ENCODE results near the gene SHKBP1. TPM values are rescaled to one million over a fixed set of nuclear protein-coding genes. Genes with fewer than 3 reads are reported as not detected.

The SHKBP1 gene
- polyA plus RNA-seq, 4 donors: 27.0 to 70.3 (median 60.4) TPM

DNA sequence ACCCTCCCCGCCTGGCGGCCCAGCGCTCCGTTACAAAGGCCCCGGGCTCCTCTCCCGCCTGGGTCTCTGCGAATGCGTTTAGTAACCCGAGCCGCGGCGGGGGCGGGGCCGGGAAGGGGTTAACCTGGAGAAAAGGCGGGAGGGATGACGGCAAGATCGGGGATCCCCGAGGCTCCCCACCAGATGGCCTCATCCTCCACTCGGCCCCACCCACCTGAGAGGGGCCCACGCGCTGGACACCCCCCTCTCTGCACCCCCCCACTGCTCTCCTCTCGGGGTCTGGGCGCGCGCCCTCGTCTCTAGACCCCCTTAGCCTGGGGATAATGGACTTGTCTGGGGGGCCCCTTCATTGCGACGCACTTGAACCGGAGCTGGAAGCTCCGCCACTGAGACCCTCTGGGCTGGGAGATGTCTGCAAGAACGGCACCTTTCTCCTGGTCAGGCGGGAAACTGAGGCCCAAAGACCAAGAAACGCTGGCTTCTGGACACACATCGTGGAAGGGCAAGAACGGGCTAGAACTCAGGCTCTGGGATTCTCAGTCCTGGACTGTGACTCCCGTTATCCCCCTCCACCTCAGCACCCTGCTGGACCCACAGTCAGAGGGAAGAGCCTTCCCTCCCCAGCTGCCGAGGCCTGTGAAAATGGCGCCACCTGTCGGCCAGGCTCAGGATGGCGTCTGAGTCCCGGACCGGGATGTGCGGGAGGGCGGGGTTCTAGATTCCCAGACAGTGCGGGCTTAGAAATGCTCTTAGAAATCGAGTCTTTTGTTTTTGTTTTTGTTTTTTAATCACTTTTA is 21.6 kb downstream of the SHKBP1 start:
- H3K4me3 ChIP-seq (ENCODE audit: low read depth in 1 of 3, low read length in 3 of 3): peak overlapping the region in 1 of 3 donors; percentile 50

DNA sequence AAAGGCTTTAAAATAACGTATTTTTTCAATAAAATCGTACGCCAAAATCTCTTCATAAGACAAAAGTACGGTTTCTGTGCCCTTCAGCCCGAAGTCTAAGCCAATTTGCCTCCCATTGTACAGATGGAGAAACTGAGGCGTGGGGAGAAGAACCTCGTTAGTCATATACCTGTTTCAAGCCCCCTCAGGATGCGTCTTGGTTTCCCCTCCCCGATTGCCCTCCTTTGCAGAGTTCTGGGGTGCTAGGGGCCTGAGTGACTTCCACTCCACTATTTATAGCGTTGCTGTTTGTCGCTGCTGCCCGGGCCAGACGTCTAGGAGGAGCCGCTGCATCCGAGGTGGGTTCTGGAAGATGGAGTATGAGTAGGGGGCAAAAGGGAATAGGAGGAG is 22.2 kb downstream of the SHKBP1 start:
- H3K9me3 ChIP-seq (ENCODE audit: control insufficient read depth in 2 of 2, insufficient read depth in 1 of 2, low read depth in 1 of 2, low read length in 1 of 2): no peaks in the 10 kb centered on the region
- H3K27ac ChIP-seq (ENCODE audit: low read depth in 1 of 3, low read length in 2 of 3): no peak overlapping the region
- WGBS, 3 donors: 11 to 13% (median 12%) methylated on average over 15 of the region's 15 CpGs
- H3K4me1 ChIP-seq (ENCODE audit: control insufficient read depth in 3 of 3, insufficient read depth in 2 of 3, low read depth in 1 of 3, low read length in 2 of 3): peaks cover 8 to 41% (median 11%) of the 10 kb centered on the region in 3 donors
- FAIRE-seq: no peak
- DNase-seq: peak in 1 of 2 donors; percentile 13
- no peaks in the 10 kb centered on the region for H3K36me3 ChIP-seq (ENCODE audit: control insufficient read depth in 3 of 3, insufficient read depth in 2 of 3, low read depth in 1 of 3, low read length in 3 of 3)
- peak overlapping the region in 1 of 3 donors; percentile 25 for H3K4me3 ChIP-seq (ENCODE audit: low read depth in 1 of 3, low read length in 3 of 3)
- peaks cover 4 to 69% (median 5%) of the 10 kb centered on the region in 3 donors for H3K27me3 ChIP-seq (ENCODE audit: control insufficient read depth in 3 of 3, insufficient read depth in 3 of 3, low read length in 3 of 3)

More for the DNA sequence above, 21.6 kb downstream of the SHKBP1 start:
- H3K27ac ChIP-seq (ENCODE audit: low read depth in 1 of 3, low read length in 2 of 3): peak overlapping the region in 1 of 3 donors; percentile 76
- FAIRE-seq: no peak
- peak; percentile 81 to 93 for DNase-seq
- WGBS, 3 donors: 1 to 4% (median 1%) methylated on average over 39 to 46 of the region's 46 CpGs
- H3K27me3 ChIP-seq (ENCODE audit: control insufficient read depth in 3 of 3, insufficient read depth in 3 of 3, low read length in 3 of 3): peaks cover 4 to 69% (median 5%) of the 10 kb centered on the region in 3 donors
- no peaks in the 10 kb centered on the region for H3K9me3 ChIP-seq (ENCODE audit: control insufficient read depth in 2 of 2, insufficient read depth in 1 of 2, low read depth in 1 of 2, low read length in 1 of 2)
- H3K4me1 ChIP-seq (ENCODE audit: control insufficient read depth in 3 of 3, insufficient read depth in 2 of 3, low read depth in 1 of 3, low read length in 2 of 3): peaks cover 8 to 38% (median 11%) of the 10 kb centered on the region in 3 donors
- no peaks in the 10 kb centered on the region for H3K36me3 ChIP-seq (ENCODE audit: control insufficient read depth in 3 of 3, insufficient read depth in 2 of 3, low read depth in 1 of 3, low read length in 3 of 3)

DNA sequence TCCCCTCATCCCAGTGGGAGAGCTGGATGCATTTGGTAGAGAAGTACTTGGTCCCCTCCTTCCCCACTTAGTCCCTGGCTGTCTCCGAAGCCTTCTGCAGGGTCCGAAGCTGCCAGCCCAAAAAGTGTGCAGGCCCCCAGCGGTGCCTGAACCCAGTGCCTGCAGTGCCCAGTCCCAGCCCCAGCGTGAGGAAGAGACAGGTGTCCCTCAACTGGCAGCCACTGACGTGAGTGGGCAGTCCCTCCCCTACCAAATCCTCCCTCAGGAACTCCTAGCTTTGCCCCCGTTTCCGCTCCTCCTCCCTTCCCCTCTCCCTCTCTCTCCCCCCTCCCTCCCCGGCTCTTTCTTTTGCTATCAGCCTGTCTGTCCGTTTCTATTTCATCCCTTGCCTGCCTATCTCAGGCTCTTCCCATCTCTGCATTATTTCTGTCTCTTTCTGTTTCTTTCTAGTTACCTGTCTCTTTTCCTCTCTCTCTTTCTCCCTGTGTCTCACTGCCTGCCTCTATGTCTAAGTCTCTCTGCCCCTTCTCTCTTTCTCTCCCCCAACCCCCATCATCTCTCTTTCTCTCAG is 22.7 kb downstream of the SHKBP1 start:
- Histone ChIP-seq H3K27me3 (ENCODE audit: control insufficient read depth in 3 of 3, insufficient read depth in 3 of 3, low read length in 3 of 3) (peaks cover 4 to 65% (median 5%) of the 10 kb centered on the region in 3 donors), H3K27ac (ENCODE audit: low read depth in 1 of 3, low read length in 2 of 3) (peak overlapping the region in 1 of 3 donors; percentile 64), H3K4me3 (ENCODE audit: low read depth in 1 of 3, low read length in 3 of 3) (peak overlapping the region in 1 of 3 donors; percentile 25), H3K9me3 (ENCODE audit: control insufficient read depth in 2 of 2, insufficient read depth in 1 of 2, low read depth in 1 of 2, low read length in 1 of 2) (no peaks in the 10 kb centered on the region), H3K4me1 (ENCODE audit: control insufficient read depth in 3 of 3, insufficient read depth in 2 of 3, low read depth in 1 of 3, low read length in 2 of 3) (peaks cover 8 to 46% (median 11%) of the 10 kb centered on the region in 3 donors), H3K36me3 (ENCODE audit: control insufficient read depth in 3 of 3, insufficient read depth in 2 of 3, low read depth in 1 of 3, low read length in 3 of 3) (no peaks in the 10 kb centered on the region)
- 3 to 11% (median 9%) methylated on average over 7 to 9 of the region's 9 CpGs for WGBS, 3 donors
- FAIRE-seq (no peak), DNase-seq (no peak)

DNA sequence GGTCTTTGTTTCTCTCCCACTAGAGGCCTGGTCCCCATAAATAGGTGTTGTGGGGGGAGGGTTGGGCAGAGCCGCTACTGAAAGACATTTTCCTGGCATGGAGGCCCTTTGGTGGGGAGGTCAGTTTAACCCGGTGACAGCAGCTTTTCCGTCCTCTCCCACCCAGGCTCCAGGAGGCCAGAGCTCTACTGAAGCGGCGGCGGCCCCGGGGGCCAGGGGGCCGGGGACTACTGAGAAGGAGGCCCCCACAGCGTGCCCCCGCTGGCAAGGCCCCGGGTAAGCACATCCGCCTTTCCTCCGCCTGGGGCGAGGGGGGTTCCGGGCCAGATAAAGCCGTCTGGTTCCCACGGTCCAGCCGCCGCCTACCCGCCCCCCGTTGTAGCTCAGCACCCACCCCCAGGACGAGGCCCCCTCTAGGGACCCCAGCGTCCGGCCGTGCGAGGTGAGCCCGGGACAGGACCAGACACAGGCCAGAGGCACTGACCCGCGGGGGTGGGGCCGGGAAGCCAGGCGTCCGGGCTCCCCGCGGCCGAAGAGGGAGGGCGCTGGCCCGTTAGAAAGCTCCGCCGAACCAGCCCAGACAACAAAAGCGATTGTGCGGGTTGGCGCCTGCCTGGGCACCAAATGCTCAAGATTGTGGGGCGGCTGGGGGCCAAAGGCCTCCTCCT is 23.4 kb downstream of the SHKBP1 start:
- 3 to 5% (median 4%) methylated on average over 26 to 43 of the region's 43 CpGs for WGBS, 3 donors
- peak in 1 of 2 donors; percentile 22 for DNase-seq
- Histone ChIP-seq H3K27me3 (ENCODE audit: control insufficient read depth in 3 of 3, insufficient read depth in 3 of 3, low read length in 3 of 3) (peaks cover 4 to 59% (median 5%) of the 10 kb centered on the region in 3 donors), H3K36me3 (ENCODE audit: control insufficient read depth in 3 of 3, insufficient read depth in 2 of 3, low read depth in 1 of 3, low read length in 3 of 3) (peaks cover 0 to 2% (median 0%) of the 10 kb centered on the region in 3 donors), H3K27ac (ENCODE audit: low read depth in 1 of 3, low read length in 2 of 3) (peak overlapping the region in 1 of 3 donors; percentile 64), H3K4me3 (ENCODE audit: low read depth in 1 of 3, low read length in 3 of 3) (peak overlapping the region in 1 of 3 donors; percentile 25), H3K9me3 (ENCODE audit: control insufficient read depth in 2 of 2, insufficient read depth in 1 of 2, low read depth in 1 of 2, low read length in 1 of 2) (no peaks in the 10 kb centered on the region), H3K4me1 (ENCODE audit: control insufficient read depth in 3 of 3, insufficient read depth in 2 of 3, low read depth in 1 of 3, low read length in 2 of 3) (peaks cover 11 to 52% (median 17%) of the 10 kb centered on the region in 3 donors)
- FAIRE-seq: no peak

DNA sequence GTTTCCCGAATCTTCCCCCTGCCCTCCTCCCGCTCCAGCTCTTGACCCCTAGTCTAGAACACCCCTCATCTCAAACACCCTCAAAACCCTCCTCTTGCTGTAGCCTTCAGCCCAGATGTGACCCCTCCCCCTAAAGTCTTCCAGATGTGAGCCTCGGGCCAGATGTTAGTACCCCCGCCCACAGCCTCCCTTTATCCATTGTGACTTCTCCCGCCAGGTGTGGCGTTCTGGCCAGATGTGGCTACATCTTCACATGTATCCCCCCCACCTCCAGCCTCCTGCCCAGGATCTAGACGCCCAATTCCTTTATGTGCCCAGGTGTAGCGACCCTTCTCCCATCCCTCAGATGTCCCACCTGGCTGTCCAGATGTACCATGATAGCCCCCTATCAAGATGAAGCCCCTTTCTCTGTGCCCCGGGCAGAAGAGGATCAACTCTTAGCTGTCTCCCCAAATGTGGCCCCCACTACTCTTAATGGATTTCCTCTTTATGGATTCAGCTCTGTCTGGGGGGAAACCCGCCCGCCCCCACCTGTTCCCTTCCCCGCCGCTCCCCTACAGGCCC is 24.0 kb downstream of the SHKBP1 start:
- peak in 1 of 2 donors; percentile 29 for DNase-seq
- H3K27me3 ChIP-seq (ENCODE audit: control insufficient read depth in 3 of 3, insufficient read depth in 3 of 3, low read length in 3 of 3): peaks cover 4 to 53% (median 5%) of the 10 kb centered on the region in 3 donors
- H3K4me1 ChIP-seq (ENCODE audit: control insufficient read depth in 3 of 3, insufficient read depth in 2 of 3, low read depth in 1 of 3, low read length in 2 of 3): peaks cover 11 to 57% (median 17%) of the 10 kb centered on the region in 3 donors

DNA sequence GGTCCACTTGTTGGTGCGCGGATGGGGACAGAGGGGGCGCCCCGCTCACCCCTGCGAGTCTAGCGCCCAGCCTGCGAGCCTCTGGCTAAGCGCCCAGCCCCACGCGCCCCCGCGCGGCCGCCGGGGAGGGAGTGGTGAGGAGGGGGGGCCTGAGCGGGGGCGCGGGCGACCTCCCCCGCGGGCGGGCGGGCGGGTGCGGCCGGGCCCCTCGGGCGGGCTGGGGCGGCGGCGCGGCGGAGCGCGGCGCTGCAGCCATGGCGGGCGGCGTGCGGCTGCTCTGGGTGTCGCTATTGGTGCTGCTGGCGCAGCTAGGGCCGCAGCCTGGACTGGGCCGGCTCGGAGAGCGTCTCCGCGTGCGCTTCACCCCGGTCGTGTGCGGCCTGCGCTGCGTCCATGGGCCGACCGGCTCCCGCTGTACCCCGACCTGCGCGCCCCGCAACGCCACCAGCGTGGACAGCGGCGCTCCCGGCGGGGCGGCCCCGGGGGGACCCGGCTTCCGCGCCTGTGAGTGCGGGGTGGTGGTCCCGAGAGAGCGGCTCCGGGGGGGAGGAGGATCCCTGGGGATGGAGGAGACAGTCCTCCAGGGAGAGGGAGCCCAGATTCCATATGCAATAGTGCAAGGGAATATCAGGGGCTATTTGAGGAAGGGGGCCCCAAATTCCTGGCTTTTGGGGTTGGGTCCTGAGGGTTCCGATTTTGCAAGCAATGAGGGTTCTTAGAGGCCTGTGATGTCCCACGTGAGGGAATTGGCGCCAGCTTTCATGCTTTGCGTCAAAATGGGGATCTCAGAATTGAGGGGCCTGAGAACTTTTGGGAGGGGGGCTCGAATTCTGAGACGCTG is 24.7 kb downstream of the SHKBP1 start, which contains the start of gene LTBP4:
Gene LTBP4, plus strand, starts transcription at position 236 of the 841 bp plus-strand sequence. Its CDS starts 19 bp downstream, at position 255.
- Histone ChIP-seq H3K4me3 (ENCODE audit: low read depth in 1 of 3, low read length in 3 of 3) (peak within 1 kb of the TSS; percentile 34 to 75 (median 45)), H3K9me3 (ENCODE audit: control insufficient read depth in 2 of 2, insufficient read depth in 1 of 2, low read depth in 1 of 2, low read length in 1 of 2) (no peaks in the 10 kb centered on the region), H3K27me3 (ENCODE audit: control insufficient read depth in 3 of 3, insufficient read depth in 3 of 3, low read length in 3 of 3) (peaks cover 4 to 48% (median 5%) of the 10 kb centered on the region in 3 donors), H3K36me3 (ENCODE audit: control insufficient read depth in 3 of 3, insufficient read depth in 2 of 3, low read depth in 1 of 3, low read length in 3 of 3) (peaks cover 0 to 4% (median 0%) of the 10 kb centered on the region in 3 donors), H3K27ac (ENCODE audit: low read depth in 1 of 3, low read length in 2 of 3) (peak within 1 kb of the TSS; percentile 87 to 98 (median 94)), H3K4me1 (ENCODE audit: control insufficient read depth in 3 of 3, insufficient read depth in 2 of 3, low read depth in 1 of 3, low read length in 2 of 3) (peaks cover 11 to 64% (median 17%) of the 10 kb centered on the region in 3 donors)
- FAIRE-seq (no peak), DNase-seq (peak; percentile 32 to 73)
- 1% methylated on average over 38 to 82 of the region's 82 CpGs for WGBS, 3 donors

More for the DNA sequence above, 24.0 kb downstream of the SHKBP1 start:
- Histone ChIP-seq H3K4me3 (ENCODE audit: low read depth in 1 of 3, low read length in 3 of 3) (peak overlapping the region in 2 of 3 donors; percentile 25 to 45), H3K36me3 (ENCODE audit: control insufficient read depth in 3 of 3, insufficient read depth in 2 of 3, low read depth in 1 of 3, low read length in 3 of 3) (peaks cover 0 to 2% (median 0%) of the 10 kb centered on the region in 3 donors), H3K9me3 (ENCODE audit: control insufficient read depth in 2 of 2, insufficient read depth in 1 of 2, low read depth in 1 of 2, low read length in 1 of 2) (no peaks in the 10 kb centered on the region), H3K27ac (ENCODE audit: low read depth in 1 of 3, low read length in 2 of 3) (peak overlapping the region in 1 of 3 donors; percentile 64)
- FAIRE-seq: no peak
- WGBS, 3 donors: 3 to 6% (median 6%) methylated on average over 13 of the region's 13 CpGs

DNA sequence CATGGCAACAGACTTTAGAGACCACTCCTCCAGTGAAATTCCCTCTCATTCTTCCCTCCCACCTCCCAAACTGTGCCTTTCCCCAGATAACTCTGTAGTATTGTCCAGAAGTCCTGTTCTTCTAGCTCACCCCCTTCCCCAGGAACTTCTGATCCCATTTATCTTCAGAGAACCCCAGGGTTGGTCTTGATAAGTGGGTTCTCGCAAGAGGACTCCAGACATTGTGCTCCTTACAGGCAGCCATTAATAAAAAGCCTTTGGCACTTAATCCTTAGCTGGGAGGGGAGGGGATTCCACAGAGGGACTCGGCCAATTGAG is 26.4 kb downstream of the SHKBP1 start:
- H3K4me1 ChIP-seq (ENCODE audit: control insufficient read depth in 3 of 3, insufficient read depth in 2 of 3, low read depth in 1 of 3, low read length in 2 of 3): peaks cover 12 to 77% (median 20%) of the 10 kb centered on the region in 3 donors

More for the DNA sequence above, 26.4 kb downstream of the SHKBP1 start:
- DNase-seq: no peak
- H3K9me3 ChIP-seq (ENCODE audit: control insufficient read depth in 2 of 2, insufficient read depth in 1 of 2, low read depth in 1 of 2, low read length in 1 of 2): peaks cover 0 to 11% of the 10 kb centered on the region in 2 donors
- peak overlapping the region in 1 of 3 donors; percentile 75 for H3K4me3 ChIP-seq (ENCODE audit: low read depth in 1 of 3, low read length in 3 of 3)
- H3K36me3 ChIP-seq (ENCODE audit: control insufficient read depth in 3 of 3, insufficient read depth in 2 of 3, low read depth in 1 of 3, low read length in 3 of 3): peaks cover 0 to 6% (median 0%) of the 10 kb centered on the region in 3 donors
- H3K27me3 ChIP-seq (ENCODE audit: control insufficient read depth in 3 of 3, insufficient read depth in 3 of 3, low read length in 3 of 3): peaks cover 2 to 34% (median 5%) of the 10 kb centered on the region in 3 donors
- H3K27ac ChIP-seq (ENCODE audit: low read depth in 1 of 3, low read length in 2 of 3): peak overlapping the region; percentile 87 to 98 (median 94)
- WGBS, 3 donors: 9 to 36% (median 28%) methylated on average over 2 of the region's 2 CpGs
- FAIRE-seq: no peak
